ENCODE measurements around the gene CACNA1G. TPM values are rescaled to one million over a fixed set of nuclear protein-coding genes. Genes with fewer than 3 reads are reported as not detected.

CACNA1G gene
- total RNA-seq, 1 experiment from 2014 or later: not detected

DNA sequence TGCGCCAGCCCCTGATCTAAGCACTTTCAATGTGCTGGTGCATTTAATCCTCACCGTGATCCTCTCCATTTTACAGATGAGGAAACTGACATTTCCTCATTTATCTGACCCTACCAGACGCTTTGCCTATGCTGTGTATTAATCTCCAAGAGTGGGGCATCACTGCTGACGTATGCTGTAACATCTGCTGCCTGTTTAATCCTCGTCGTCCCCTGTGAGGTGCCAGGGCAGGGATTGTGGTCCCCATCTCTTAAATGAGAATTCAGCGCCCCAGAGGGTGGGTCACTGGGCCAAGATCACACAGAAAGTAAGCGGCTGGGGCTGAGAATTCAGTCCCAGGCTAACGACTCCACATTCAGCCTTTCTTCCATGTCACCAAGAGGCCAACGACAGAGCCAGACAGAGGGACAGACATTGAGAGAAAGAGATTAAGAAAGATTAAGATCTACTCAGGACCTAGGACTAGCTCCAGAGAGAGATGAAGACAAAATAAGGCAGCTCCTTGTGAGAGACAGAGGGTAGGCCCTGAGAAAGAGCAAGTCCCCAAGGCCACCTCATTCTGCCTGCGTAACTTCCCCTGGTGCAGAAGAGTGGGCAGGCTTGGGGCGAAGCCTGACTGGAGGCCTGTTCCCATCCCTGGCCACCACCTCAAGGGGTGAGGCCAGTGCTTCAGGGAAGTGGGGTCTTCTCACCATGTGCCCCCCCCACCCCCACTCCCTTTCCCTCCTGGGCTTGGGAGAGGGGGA lies 13.5 kb downstream of the CACNA1G start:
- in situ Hi-C loops (cut with HindIII; ENCODE audit: low pct_unique_long_range_greater_than_20kb, low sequenced_read_pairs): no loop called here
- no peak for DNase-seq (ENCODE audit: low read depth, low spot score)

DNA sequence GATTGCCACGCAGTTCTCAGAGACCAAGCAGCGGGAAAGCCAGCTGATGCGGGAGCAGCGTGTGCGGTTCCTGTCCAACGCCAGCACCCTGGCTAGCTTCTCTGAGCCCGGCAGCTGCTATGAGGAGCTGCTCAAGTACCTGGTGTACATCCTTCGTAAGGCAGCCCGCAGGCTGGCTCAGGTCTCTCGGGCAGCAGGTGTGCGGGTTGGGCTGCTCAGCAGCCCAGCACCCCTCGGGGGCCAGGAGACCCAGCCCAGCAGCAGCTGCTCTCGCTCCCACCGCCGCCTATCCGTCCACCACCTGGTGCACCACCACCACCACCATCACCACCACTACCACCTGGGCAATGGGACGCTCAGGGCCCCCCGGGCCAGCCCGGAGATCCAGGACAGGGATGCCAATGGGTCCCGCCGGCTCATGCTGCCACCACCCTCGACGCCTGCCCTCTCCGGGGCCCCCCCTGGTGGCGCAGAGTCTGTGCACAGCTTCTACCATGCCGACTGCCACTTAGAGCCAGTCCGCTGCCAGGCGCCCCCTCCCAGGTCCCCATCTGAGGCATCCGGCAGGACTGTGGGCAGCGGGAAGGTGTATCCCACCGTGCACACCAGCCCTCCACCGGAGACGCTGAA lies 15.2 kb downstream of the CACNA1G start:
- no peak for DNase-seq (ENCODE audit: low read depth, low spot score)
- in situ Hi-C loops (cut with HindIII; ENCODE audit: low pct_unique_long_range_greater_than_20kb, low sequenced_read_pairs): no loop called here

DNA sequence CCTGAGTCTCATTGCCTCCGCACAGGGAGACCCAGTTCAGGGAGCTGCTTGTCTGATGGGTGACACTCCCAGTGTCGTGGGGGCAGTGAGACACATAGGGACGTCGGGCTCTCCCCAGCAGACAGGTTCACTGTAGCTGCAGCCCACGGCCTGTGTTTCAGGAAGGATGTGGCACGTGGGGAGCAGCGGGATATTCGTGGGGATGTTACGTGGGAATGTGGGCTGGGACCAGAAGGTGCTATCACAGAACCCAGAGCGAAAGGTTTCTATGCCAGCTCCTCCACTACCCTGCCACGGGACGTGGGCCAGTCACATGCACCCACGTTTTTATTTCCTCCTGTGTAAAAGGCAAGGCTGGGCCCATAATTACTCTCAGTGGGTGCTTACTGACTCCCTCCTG lies 16.3 kb downstream of the CACNA1G start:
- in situ Hi-C loops (cut with HindIII; ENCODE audit: low pct_unique_long_range_greater_than_20kb, low sequenced_read_pairs): no loop called here
- DNase-seq (ENCODE audit: low read depth, low spot score): no peak

DNA sequence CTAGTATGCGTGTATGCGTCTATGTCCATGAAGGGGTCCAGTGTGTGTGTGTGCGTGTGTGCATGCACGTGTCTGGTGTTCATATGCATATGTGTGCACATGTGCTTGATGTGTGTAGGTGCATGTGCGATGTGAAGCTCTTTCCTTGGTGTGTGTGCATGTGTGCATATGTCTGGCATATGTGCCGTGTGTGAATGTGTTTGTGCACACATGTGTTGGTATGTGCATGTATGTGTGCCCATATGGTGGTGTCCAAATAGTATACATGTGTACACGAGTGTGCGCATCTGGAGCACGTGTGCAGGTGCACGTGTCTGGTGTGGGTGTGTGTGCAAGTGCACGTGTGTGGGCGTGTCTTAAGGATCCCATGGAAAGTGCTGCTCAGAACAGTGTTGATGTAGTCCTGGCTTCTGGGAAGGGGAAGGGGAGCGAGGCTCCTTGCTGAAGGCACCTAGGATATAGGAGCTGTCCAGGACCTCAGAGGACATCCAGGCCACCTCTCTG lies 17.0 kb downstream of the CACNA1G start:
- in situ Hi-C loops (cut with HindIII; ENCODE audit: low pct_unique_long_range_greater_than_20kb, low sequenced_read_pairs): no loop called here
- DNase-seq (ENCODE audit: low read depth, low spot score): no peak

DNA sequence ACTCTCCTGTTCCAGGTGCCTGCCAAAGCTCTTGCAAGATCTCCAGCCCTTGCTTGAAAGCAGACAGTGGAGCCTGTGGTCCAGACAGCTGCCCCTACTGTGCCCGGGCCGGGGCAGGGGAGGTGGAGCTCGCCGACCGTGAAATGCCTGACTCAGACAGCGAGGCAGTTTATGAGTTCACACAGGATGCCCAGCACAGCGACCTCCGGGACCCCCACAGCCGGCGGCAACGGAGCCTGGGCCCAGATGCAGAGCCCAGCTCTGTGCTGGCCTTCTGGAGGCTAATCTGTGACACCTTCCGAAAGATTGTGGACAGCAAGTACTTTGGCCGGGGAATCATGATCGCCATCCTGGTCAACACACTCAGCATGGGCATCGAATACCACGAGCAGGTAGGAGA lies 17.7 kb downstream of the CACNA1G start:
- in situ Hi-C loops (cut with HindIII; ENCODE audit: low pct_unique_long_range_greater_than_20kb, low sequenced_read_pairs): no loop called here
- no peak for DNase-seq (ENCODE audit: low read depth, low spot score)

DNA sequence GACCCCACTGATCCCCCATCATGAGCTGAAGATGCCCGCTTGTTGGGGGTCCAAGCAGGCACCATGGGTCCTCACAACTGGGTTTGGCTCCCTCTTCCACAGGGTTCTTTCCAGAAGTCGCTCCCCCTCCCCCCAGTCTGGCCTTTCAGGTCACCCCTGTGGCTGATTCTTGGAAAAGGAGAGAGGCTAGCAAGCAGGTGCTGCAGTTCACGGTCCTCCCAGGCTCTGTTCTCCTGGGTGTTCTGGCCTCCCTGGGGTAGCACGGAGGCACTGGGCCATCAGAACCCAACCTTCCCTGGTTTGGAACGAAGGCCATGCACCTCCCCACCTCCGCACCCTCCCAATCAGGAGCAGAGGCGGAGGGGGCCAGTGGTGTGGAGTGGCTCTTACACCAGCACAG lies 18.9 kb downstream of the CACNA1G start:
- DNase-seq (ENCODE audit: low read depth, low spot score): no peak
- in situ Hi-C loops (cut with HindIII; ENCODE audit: low pct_unique_long_range_greater_than_20kb, low sequenced_read_pairs): no loop called here

DNA sequence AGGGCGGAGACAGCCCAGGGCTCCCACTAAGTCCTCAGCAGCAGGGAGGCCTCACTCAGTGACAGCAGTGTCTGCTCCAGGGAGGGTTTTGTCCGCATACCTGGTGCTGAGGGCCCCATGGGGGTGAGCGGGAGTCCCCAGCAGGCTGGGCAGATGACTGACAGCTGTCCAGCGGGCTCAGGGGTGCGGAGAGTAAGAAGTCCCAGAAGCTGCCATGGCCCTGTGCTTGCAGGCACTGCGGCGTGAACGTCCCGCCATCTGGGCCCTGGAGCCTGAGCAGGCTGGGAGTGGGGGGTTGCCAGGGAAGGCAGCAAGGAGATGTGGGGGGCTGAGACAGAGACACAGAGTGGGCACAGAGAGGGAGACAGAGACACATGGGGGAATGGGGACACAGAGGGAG lies 20.1 kb downstream of the CACNA1G start:
- DNase-seq (ENCODE audit: low read depth, low spot score): no peak
- in situ Hi-C loops (cut with HindIII; ENCODE audit: low pct_unique_long_range_greater_than_20kb, low sequenced_read_pairs): no loop called here

DNA sequence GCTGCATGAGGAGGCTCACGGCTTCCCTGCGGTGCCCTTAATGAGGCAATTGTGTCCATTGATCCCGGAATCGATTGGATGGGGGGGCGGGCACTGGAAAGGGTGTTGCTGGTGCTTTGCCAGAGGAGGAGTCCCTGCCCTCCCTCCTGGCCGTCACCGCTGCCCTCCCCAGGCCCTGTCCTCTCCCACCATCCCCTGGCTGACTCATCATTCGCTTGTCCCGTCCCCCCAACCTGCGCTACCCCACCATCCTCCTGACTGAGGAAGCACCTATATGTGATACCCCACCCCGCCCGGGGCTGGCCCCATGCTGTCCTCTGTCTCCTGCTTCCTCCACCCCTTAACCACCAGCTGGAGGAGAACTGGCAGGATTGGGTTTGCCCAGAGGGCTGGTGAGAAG lies 20.8 kb downstream of the CACNA1G start:
- in situ Hi-C loops (cut with HindIII; ENCODE audit: low pct_unique_long_range_greater_than_20kb, low sequenced_read_pairs): no loop called here
- no peak for DNase-seq (ENCODE audit: low read depth, low spot score)

DNA sequence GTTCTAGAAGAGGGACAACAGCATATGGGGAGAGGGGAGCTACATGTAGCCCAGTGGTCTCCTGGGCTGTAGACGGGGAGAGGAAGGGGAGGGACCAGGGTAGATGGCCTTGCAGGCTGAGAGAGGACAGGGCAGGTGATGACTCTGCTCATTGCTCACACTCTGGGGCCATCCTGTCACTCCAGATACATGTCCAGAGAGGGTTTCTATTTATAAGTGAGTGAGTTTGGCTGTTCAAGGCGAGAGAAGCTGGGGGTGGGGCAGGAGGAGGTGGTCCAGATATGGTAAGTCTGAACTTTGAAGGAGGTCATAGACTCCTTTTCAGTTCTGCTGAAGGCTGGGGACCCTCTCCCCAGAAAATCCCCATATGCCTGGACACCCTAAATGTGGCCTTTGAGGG lies 22.2 kb downstream of the CACNA1G start:
- in situ Hi-C loops (cut with HindIII; ENCODE audit: low pct_unique_long_range_greater_than_20kb, low sequenced_read_pairs): no loop called here
- no peak for DNase-seq (ENCODE audit: low read depth, low spot score)

DNA sequence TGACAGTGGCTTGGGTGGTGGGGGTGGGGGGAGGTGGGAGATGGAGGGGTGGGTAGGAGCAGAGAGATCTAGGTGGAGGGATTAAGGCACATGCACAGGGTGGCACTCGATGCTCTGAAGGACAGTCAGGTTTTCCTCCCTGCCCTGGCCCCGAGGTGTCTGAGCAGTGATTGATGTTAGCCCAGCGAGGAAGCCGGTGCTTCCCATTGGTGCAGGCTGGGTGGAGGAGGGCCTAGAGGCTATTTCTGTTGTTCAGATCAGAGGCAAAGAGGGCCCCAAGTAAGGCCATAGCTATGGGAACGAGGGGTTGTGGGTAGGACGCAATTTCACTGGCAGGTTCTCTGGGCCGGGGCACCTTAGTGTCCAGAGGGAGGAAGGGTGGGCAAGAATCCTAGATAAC lies 23.1 kb downstream of the CACNA1G start:
- no peak for DNase-seq (ENCODE audit: low read depth, low spot score)
- in situ Hi-C loops (cut with HindIII; ENCODE audit: low pct_unique_long_range_greater_than_20kb, low sequenced_read_pairs): no loop called here

DNA sequence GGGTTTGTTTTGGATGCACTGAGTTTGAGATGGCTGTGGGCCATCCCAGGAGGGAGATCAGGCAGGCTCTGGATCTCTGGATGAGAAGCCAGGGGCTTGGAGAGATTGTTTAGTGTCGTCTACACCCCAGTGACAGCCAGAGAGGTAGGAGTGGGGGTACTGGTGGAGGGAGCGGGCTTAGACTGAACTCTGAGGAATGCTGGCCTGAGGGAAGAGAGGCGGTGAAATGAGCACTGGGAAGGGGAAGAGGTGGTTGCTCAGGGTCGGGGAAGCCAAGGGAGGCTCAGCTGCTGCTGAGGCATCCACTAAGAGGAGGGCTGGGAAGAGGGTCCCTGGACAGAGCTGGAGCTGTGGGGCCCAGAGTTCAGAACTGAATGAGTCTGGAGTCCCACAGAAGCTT lies 23.6 kb downstream of the CACNA1G start:
- no peak for DNase-seq (ENCODE audit: low read depth, low spot score)
- in situ Hi-C loops (cut with HindIII; ENCODE audit: low pct_unique_long_range_greater_than_20kb, low sequenced_read_pairs): no loop called here

DNA sequence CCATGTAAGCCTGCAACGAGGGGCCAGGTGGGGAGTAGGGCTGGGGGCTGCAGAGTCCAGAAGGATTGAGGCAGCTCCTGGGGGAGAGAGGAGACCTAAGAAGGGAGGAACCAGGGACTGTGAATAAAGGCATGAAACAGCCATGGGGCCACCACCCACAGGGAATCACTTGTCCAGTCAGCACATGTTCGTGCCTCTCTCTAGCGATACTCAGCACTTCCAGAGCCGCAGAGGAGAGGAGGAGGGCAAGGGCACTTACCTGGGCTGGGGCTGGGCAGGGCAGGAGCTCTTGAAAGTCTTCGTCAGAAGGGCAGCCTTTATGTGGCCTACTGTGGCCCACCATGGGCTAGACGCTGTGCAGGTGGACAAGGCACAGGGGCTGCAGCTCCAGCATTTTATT lies 24.2 kb downstream of the CACNA1G start:
- in situ Hi-C loops (cut with HindIII; ENCODE audit: low pct_unique_long_range_greater_than_20kb, low sequenced_read_pairs): no loop called here

DNA sequence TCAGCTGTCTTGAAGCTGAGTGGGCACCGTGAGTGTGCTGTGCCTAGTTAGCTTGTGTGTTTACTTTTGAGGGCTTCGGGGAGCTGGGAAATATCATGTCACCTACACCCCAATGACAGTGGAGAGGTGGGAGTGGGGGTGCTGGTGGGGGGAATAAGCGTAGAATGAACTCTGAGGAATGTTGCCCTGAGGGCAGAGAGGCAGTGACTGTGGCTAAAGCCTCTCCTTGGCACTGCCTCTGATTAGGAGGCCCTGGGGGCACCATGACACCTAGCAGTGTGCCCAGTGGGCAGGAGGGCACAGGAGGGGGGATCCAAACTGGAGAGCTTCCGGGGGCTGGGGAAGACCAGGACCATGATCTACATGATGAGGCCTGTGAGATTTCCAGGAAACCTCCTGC lies 24.8 kb downstream of the CACNA1G start:
- no peak for DNase-seq (ENCODE audit: low read depth, low spot score)
- in situ Hi-C loops (cut with HindIII; ENCODE audit: low pct_unique_long_range_greater_than_20kb, low sequenced_read_pairs): no loop called here

More for the DNA sequence above, 24.2 kb downstream of the CACNA1G start:
- no peak for DNase-seq (ENCODE audit: low read depth, low spot score)

DNA sequence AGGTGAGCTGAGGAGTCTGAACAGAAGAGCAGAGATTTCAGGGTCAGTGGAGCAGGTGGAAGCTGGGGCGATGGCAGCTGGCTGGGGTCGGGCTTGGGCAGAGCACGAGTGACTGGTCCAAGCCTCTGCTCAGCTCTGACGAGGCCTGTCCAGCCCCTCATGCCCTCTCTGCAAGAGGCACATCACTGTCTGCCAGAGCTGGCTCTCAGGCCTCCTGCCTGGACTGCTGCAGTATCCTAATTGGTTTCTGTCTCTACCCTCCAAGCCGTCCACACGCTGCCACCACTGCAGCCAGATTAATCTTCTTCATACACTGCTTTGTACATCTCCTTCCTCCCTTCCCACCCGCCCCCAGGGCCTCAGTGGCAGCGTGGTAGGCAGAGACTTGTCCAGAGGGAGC lies 25.4 kb downstream of the CACNA1G start:
- in situ Hi-C loops (cut with HindIII; ENCODE audit: low pct_unique_long_range_greater_than_20kb, low sequenced_read_pairs): no loop called here
- DNase-seq (ENCODE audit: low read depth, low spot score): no peak

DNA sequence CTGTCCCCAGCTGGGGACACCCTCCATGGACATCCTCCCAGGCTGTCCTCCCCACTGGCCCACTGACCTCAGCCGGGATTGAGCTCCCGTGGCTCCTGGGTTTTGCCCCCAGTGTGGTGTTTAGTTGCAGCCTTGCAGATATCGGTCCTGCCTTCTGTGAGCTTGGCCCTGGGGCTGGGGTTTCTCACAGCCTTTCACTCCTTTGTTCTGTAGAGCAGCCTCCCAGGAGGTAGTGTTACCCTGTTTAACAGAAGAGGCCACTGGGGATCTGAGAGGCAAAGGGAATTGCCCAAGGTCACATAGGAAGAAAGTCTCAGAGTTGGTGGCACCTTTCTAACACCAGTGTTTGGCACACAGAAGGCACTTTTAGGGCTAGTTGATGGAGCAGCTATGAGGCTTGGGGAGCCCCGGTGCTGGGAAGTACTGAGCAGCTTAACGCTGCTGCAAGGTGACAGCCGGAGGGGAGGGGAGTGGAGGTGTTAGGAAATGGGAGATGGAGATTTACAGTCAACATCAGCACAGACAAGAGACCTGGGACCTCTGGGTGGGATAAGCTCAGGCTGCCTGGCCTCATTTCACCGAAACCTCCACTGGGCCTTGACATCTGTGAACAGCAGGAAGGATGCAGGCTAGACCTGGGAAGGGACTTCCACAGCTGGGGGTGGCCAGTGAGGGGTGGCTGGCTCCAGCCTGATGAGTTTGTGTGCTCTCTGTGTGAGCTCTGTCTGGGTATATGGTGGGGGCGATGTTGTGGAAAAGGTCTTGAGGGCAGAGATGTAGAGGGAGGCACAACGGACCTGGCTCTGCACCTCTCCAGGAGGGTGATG lies 26.1 kb downstream of the CACNA1G start:
- no peak for DNase-seq (ENCODE audit: low read depth, low spot score)
- in situ Hi-C loops (cut with HindIII; ENCODE audit: low pct_unique_long_range_greater_than_20kb, low sequenced_read_pairs): no loop called here

DNA sequence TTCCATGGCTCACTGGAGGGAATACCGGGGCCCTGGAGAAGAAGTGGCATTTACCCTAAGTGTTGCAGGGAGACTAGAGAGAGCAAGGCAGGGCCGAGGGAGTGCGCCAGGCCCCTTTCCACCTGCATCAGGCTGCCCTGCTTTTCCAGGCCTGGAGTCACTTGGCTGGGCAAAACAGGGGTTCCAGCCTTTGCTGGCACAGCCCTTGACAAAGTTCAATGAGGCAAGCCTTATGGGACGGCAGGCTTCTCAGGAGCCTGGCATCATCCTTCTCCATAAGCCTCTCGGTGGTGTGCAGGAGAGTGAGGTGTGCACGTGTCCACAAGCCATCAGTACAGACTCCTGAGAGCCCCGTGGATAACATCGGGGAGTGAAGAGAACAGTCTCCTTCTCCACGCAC lies 27.1 kb downstream of the CACNA1G start:
- DNase-seq (ENCODE audit: low read depth, low spot score): no peak
- in situ Hi-C loops (cut with HindIII; ENCODE audit: low pct_unique_long_range_greater_than_20kb, low sequenced_read_pairs): no loop called here

DNA sequence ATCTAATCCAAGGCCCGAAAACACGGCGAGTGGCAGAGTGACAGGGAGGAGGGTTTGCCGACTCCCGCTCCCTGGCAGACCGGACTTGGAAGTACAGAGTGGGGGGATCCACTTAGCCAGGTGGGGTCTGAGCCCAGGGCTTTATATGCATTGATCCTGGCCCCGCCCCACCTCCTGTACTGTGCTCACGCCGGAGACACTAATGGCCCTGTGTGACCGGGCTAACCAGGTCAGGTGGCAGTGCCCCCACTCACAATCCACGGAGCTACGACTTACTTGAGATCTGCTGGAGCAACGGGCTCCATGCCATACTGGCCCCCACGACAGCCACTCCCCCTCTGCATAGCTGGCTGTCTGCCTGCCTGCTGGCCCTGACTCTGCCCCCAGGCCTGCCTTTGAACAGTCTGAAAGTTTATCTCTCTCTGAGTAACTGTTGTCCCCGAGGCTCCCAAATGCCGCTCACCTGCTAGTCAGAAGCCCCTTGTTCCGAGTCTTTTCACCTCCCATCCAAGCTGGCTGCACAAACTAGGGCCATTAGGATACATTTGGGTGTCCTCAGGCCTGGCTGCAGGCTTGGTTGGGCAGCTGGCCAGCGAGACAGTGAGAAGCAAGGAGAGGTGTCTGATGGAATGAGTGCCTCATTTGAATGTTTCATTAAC lies 28.0 kb downstream of the CACNA1G start:
- DNase-seq (ENCODE audit: low read depth, low spot score): no peak
- in situ Hi-C loops (cut with HindIII; ENCODE audit: low pct_unique_long_range_greater_than_20kb, low sequenced_read_pairs): no loop called here

DNA sequence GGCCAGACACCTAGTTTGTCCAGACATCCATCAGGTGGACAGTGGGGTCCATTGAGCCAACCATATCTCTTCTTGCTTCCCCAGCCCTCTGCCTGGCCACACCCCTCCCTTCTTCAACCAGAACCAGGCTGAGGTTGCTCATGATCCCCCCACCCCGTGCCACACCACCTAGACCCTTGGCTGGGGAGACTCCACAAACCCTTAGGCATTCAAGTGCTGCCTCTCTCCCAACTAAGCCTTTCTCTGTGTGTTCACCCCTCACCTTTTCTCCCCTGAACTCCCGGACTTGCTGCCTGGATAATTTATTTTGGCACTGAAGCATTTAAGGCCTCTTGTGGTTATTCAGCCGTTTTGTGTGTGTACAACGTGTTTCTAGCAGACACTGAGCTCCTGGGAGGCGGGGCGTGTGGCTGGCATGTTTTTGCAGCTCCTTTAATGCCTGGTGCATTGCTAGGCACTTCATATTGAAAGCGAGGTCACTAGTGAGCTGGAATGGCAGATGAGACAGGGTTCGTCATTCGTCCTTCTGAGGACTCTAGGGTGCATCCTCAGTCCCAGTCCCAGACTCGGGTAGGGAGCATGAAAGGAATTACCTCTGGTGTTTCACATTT lies 28.7 kb downstream of the CACNA1G start:
- in situ Hi-C loops (cut with HindIII; ENCODE audit: low pct_unique_long_range_greater_than_20kb, low sequenced_read_pairs): no loop called here
- no peak for DNase-seq (ENCODE audit: low read depth, low spot score)
